ENCODE results near the gene DDX24. TPM values are rescaled to one million over a fixed set of nuclear protein-coding genes. Genes with fewer than 3 reads are reported as not detected.

The DDX24 gene
- total RNA-seq, 1 donor from 2014 or later = 206 TPM

GRCh38 chr14:94041551-94042346 lies 39.3 kb downstream of the DDX24 start:
- Mint-ChIP-seq H3K36me3 (ENCODE audit: low read depth, unreplicated experiment) (peaks cover 10% of the 10 kb centered on the region), H3K9me3 (ENCODE audit: unreplicated experiment) (no peaks in the 10 kb centered on the region), H3K27me3 (ENCODE audit: low read depth, unreplicated experiment) (peaks cover 7% of the 10 kb centered on the region), H3K4me1 (ENCODE audit: low read depth, unreplicated experiment) (peaks cover 3% of the 10 kb centered on the region), H3K4me3 (ENCODE audit: unreplicated experiment) (no peak overlapping the region), H3K27ac (ENCODE audit: unreplicated experiment) (no peak overlapping the region)
- Histone ChIP-seq H3K79me2 (ENCODE audit: insufficient read depth, low read length) (no peaks in the 10 kb centered on the region), H4K20me1 (ENCODE audit: insufficient read depth, low read length) (peaks cover 15% of the 10 kb centered on the region), H2AFZ (ENCODE audit: low read depth, low read length) (no peak overlapping the region), H3K4me1 (ENCODE audit: insufficient read depth, low read length) (peaks cover 5% of the 10 kb centered on the region), H3K4me2 (ENCODE audit: low read length) (no peak overlapping the region), H3K4me3 (ENCODE audit: insufficient read depth, low read depth, low read length) (no peak overlapping the region), H3K9ac (ENCODE audit: low read length) (no peak overlapping the region), H3K9me3 (ENCODE audit: insufficient read depth, low read depth, low read length) (no peaks in the 10 kb centered on the region), H3K36me3 (ENCODE audit: insufficient read depth, low read length) (peaks cover 5% of the 10 kb centered on the region), H3K27ac (ENCODE audit: low read depth, low read length) (no peak overlapping the region), H3K27me3 (ENCODE audit: insufficient read depth, low read length) (no peaks in the 10 kb centered on the region)
- FAIRE-seq (no peak), DNase-seq (ENCODE audit: low read depth) (peak; percentile 67)
- TF ChIP-seq CTCF (IDR thresholded peaks at IDR 0.05; ENCODE audit: insufficient read depth, low read depth, low read length) = no peak
- TF ChIP-seq EZH2 (IDR thresholded peaks at IDR 0.05; ENCODE audit: insufficient read depth, low read length) = no peak

- no peak for TF ChIP-seq CTCF (IDR thresholded peaks at IDR 0.05; ENCODE audit: insufficient read depth, low read depth, low read length)
- H3K79me2 ChIP-seq (ENCODE audit: insufficient read depth, low read length) = no peaks in the 10 kb centered on the region
- H2AFZ ChIP-seq (ENCODE audit: low read depth, low read length) = no peak overlapping the region
- H3K36me3 ChIP-seq (ENCODE audit: insufficient read depth, low read length) = peaks cover under 1% of the 10 kb centered on the region
- H3K4me1 ChIP-seq (ENCODE audit: insufficient read depth, low read length) = peaks cover 5% of the 10 kb centered on the region
- Mint-ChIP-seq H3K27ac (ENCODE audit: unreplicated experiment) (no peak overlapping the region), H3K27me3 (ENCODE audit: low read depth, unreplicated experiment) (peaks cover 7% of the 10 kb centered on the region), H3K4me3 (ENCODE audit: unreplicated experiment) (no peak overlapping the region), H3K9me3 (ENCODE audit: unreplicated experiment) (no peaks in the 10 kb centered on the region), H3K4me1 (ENCODE audit: low read depth, unreplicated experiment) (peaks cover 3% of the 10 kb centered on the region), H3K36me3 (ENCODE audit: low read depth, unreplicated experiment) (peaks cover 9% of the 10 kb centered on the region)
- DNase-seq (ENCODE audit: low read depth) (no peak), FAIRE-seq (no peak)
- H3K27me3 ChIP-seq (ENCODE audit: insufficient read depth, low read length) = no peaks in the 10 kb centered on the region
- no peaks in the 10 kb centered on the region for H3K9me3 ChIP-seq (ENCODE audit: insufficient read depth, low read depth, low read length)
- peaks cover 25% of the 10 kb centered on the region for H4K20me1 ChIP-seq (ENCODE audit: insufficient read depth, low read length)
- H3K4me2 ChIP-seq (ENCODE audit: low read length) = no peak overlapping the region
- no peak overlapping the region for H3K9ac ChIP-seq (ENCODE audit: low read length)
- H3K4me3 ChIP-seq (ENCODE audit: insufficient read depth, low read depth, low read length) = no peak overlapping the region
- no peak overlapping the region for H3K27ac ChIP-seq (ENCODE audit: low read depth, low read length)
Measured at GRCh38 chr14:94040796-94041195, 40.2 kb downstream of the DDX24 start.

GRCh38 chr14:94040247-94040646 lies 40.8 kb downstream of the DDX24 start:
- no peak for TF ChIP-seq EZH2 (IDR thresholded peaks at IDR 0.05; ENCODE audit: insufficient read depth, low read length)
- TF ChIP-seq CTCF (IDR thresholded peaks at IDR 0.05; ENCODE audit: insufficient read depth, low read depth, low read length) = no peak
- no peak overlapping the region for H3K27ac ChIP-seq (ENCODE audit: low read depth, low read length)
- H3K9me3 ChIP-seq (ENCODE audit: insufficient read depth, low read depth, low read length) = no peaks in the 10 kb centered on the region
- H3K4me3 Mint-ChIP-seq (ENCODE audit: unreplicated experiment) = no peak overlapping the region
- peaks cover 7% of the 10 kb centered on the region for H3K27me3 Mint-ChIP-seq (ENCODE audit: low read depth, unreplicated experiment)
- H3K9ac ChIP-seq (ENCODE audit: low read length) = no peak overlapping the region
- DNase-seq (ENCODE audit: low read depth) (no peak), FAIRE-seq (no peak)
- H3K4me2 ChIP-seq (ENCODE audit: low read length) = no peak overlapping the region
- no peaks in the 10 kb centered on the region for H3K36me3 ChIP-seq (ENCODE audit: insufficient read depth, low read length)
- peaks cover 26% of the 10 kb centered on the region for H4K20me1 ChIP-seq (ENCODE audit: insufficient read depth, low read length)
- peaks cover 5% of the 10 kb centered on the region for H3K4me1 ChIP-seq (ENCODE audit: insufficient read depth, low read length)
- H3K36me3 Mint-ChIP-seq (ENCODE audit: low read depth, unreplicated experiment) = peaks cover 9% of the 10 kb centered on the region
- H3K4me3 ChIP-seq (ENCODE audit: insufficient read depth, low read depth, low read length) = no peak overlapping the region
- no peak overlapping the region for H2AFZ ChIP-seq (ENCODE audit: low read depth, low read length)
- H3K79me2 ChIP-seq (ENCODE audit: insufficient read depth, low read length) = no peaks in the 10 kb centered on the region
- H3K4me1 Mint-ChIP-seq (ENCODE audit: low read depth, unreplicated experiment) = peaks cover 3% of the 10 kb centered on the region
- no peak overlapping the region for H3K27ac Mint-ChIP-seq (ENCODE audit: unreplicated experiment)
- no peaks in the 10 kb centered on the region for H3K27me3 ChIP-seq (ENCODE audit: insufficient read depth, low read length)
- H3K9me3 Mint-ChIP-seq (ENCODE audit: unreplicated experiment) = no peaks in the 10 kb centered on the region
